Gastrocnemius medialis (tissue), 4 donors: ENCODE data around the gene TMEM163. TPM values are rescaled to one million over a fixed set of nuclear protein-coding genes. Genes with fewer than 3 reads are reported as not detected.
A peak's percentile ranks its signal among the peaks of the same experiment; 100 is the strongest.

Source experiments
- ATAC-seq, 2 donors: fragments of 150-250 bp; one replicate each; pipeline ENCODE4 v1.9.1; 2016
- DNase-seq, 2 donors: peaks; one replicate each; pipeline ENCODE4 v3.0.0-alpha.2; 2019
- H3K27ac ChIP-seq, 4 donors: fragments of 200-600 bp; sonication (generic); 1 replicate in 1 of 4; 2 replicates in 3 of 4; pipeline ENCODE4 v1.5.1; 2016 to 2018; ENCODE audit warnings: mild to moderate bottlenecking in 2 of 4, moderate library complexity in 1 of 4
- H3K27me3 ChIP-seq, 3 donors: fragments of 200-600 bp; sonication (generic) in 2 of 3; 1 replicate in 1 of 3; 2 replicates in 2 of 3; pipeline versions ENCODE4 v1.5.1 to v1.6.0; 2016 to 2019; ENCODE audit warnings: mild to moderate bottlenecking in 1 of 3, moderate library complexity in 1 of 3
- H3K36me3 ChIP-seq, 2 donors: fragments of 200-600 bp; sonication (generic) in 1 of 2; one replicate each; pipeline ENCODE4 v1.5.1; 2017 to 2018
- H3K4me1 ChIP-seq, 2 donors: fragments of 200-600 bp; sonication (generic) in 1 of 2; one replicate each; pipeline ENCODE4 v1.5.1; 2016 to 2017; ENCODE audit warnings: mild to moderate bottlenecking in 2 of 2
- H3K4me3 ChIP-seq, 4 donors: fragments of 200-600 bp; sonication (generic) in 3 of 4; 1 replicate in 1 of 4; 2 replicates in 3 of 4; pipeline ENCODE4 v1.5.1; 2016 to 2019; ENCODE audit warnings: mild to moderate bottlenecking in 2 of 4
- H3K9me3 ChIP-seq, 3 donors: fragments of 200-600 bp; sonication (generic) in 2 of 3; 1 replicate in 1 of 3; 2 replicates in 2 of 3; pipeline ENCODE4 v1.5.1; 2016 to 2019
- CTCF ChIP-seq, 5 experiments: fragments of 450-650 bp in 3 of 5; fragments of 200-600 bp in 2 of 5; sonication (generic) in 2 of 5; IDR thresholded peaks in 4 of 5; conservative IDR thresholded peaks in 1 of 5; 1 replicate in 4 of 5; 2 replicates in 1 of 5; pipeline ENCODE4 v1.5.1; 2016 to 2019; ENCODE audit warnings: antibody characterized with exemption in 5 of 5, mild to moderate bottlenecking in 3 of 5, moderate library complexity in 3 of 5
- POLR2A ChIP-seq, 2 donors: fragments of 450-650 bp; IDR thresholded peaks; one replicate each; pipeline ENCODE4 v1.6.1; 2017; ENCODE audit warnings: antibody characterized with exemption in 2 of 2, mild to moderate bottlenecking in 2 of 2, moderate library complexity in 2 of 2
- in situ Hi-C, 4 donors: fragments of 200-750 bp; cut with MboI; loops; one replicate each; pipeline versions ENCODE4 v1.15.0 to v1.8.0; 2017; ENCODE audit warnings: low sequenced_read_pairs in 4 of 4
- intact Hi-C: fragments of 100-400 bp; cut with DNase I; formaldehyde crosslinking; loops from one replicate; pipeline ENCODE4 v1.15.1; 2023; ENCODE audit warnings: low total_unique reads
- total RNA-seq, 4 donors: library from RNA; depleted of rRNA; stranded (reverse); fragments of >200 nt; gene quantifications; one replicate each; pipeline versions ENCODE4 v1.1.0 to v1.2.3, GENCODE V29; 2016

Gene TMEM163
- total RNA-seq, 4 donors from 2014 or later = not detected

GRCh38 chr2:134711692-134712091, 7.1 kb downstream of the TMEM163 start:
- Histone ChIP-seq H3K9me3 (no peaks in the 10 kb centered on the region), H3K36me3 (no peaks in the 10 kb centered on the region), H3K4me3 (no peak overlapping the region), H3K27ac (no peak overlapping the region), H3K4me1 (no peaks in the 10 kb centered on the region), H3K27me3 (peaks cover 15 to 22% (median 21%) of the 10 kb centered on the region in 3 donors)
- intact Hi-C loops = no loop called here
- ATAC-seq (no peak), DNase-seq (no peak)
- in situ Hi-C loops = no loop called here
- no peak for TF ChIP-seq CTCF (IDR thresholded peaks at IDR 0.05 in 4 of 5, conservative IDR thresholded peaks at IDR 0.05 in 1 of 5)
- TF ChIP-seq POLR2A (IDR thresholded peaks at IDR 0.05) = no peak

GRCh38 chr2:134707330-134707676, 11.5 kb downstream of the TMEM163 start:
- Histone ChIP-seq H3K36me3 (no peaks in the 10 kb centered on the region), H3K4me1 (no peaks in the 10 kb centered on the region), H3K4me3 (no peak overlapping the region), H3K27ac (no peak overlapping the region), H3K27me3 (no peaks in the 10 kb centered on the region), H3K9me3 (no peaks in the 10 kb centered on the region)
- in situ Hi-C loops (no loop called here), intact Hi-C loops (no loop called here)
- no peak for DNase-seq
- no peak for TF ChIP-seq CTCF (IDR thresholded peaks at IDR 0.05 in 4 of 5, conservative IDR thresholded peaks at IDR 0.05 in 1 of 5)
- no peak for TF ChIP-seq POLR2A (IDR thresholded peaks at IDR 0.05)
- no peak for ATAC-seq

- Histone ChIP-seq H3K9me3 (no peaks in the 10 kb centered on the region), H3K4me3 (peak overlapping the region in 1 of 4 donors; percentile 5), H3K4me1 (no peaks in the 10 kb centered on the region), H3K36me3 (no peaks in the 10 kb centered on the region), H3K27me3 (no peaks in the 10 kb centered on the region), H3K27ac (no peak overlapping the region)
- ATAC-seq (no peak), DNase-seq (no peak)
- intact Hi-C loops (no loop called here), in situ Hi-C loops (no loop called here)
- TF ChIP-seq POLR2A (IDR thresholded peaks at IDR 0.05) (no peak), CTCF (IDR thresholded peaks at IDR 0.05 in 4 of 5, conservative IDR thresholded peaks at IDR 0.05 in 1 of 5) (no peak)
These were observed 12.0 kb downstream of the TMEM163 start for GRCh38 chr2:134706587-134707329.

GRCh38 chr2:134705861-134706586, 12.8 kb downstream of the TMEM163 start:
- H3K9me3 ChIP-seq = no peaks in the 10 kb centered on the region
- no peak overlapping the region for H3K27ac ChIP-seq
- in situ Hi-C loops = no loop called here
- no peaks in the 10 kb centered on the region for H3K36me3 ChIP-seq
- no peak overlapping the region for H3K4me3 ChIP-seq
- no peaks in the 10 kb centered on the region for H3K27me3 ChIP-seq
- intact Hi-C loops = no loop called here
- ATAC-seq = no peak
- H3K4me1 ChIP-seq = no peaks in the 10 kb centered on the region
- DNase-seq = no peak
- TF ChIP-seq POLR2A (IDR thresholded peaks at IDR 0.05) (no peak), CTCF (IDR thresholded peaks at IDR 0.05 in 4 of 5, conservative IDR thresholded peaks at IDR 0.05 in 1 of 5) (no peak)
